ENCODE measurements around the gene UNC80. TPM values are rescaled to one million over a fixed set of nuclear protein-coding genes. Genes with fewer than 3 reads are reported as not detected.

UNC80 gene
- total RNA-seq, 4 donors from 2014 or later = under 0.01 to 3.0 (median 0.45) TPM

- Histone ChIP-seq H3K9me3 (no peaks in the 10 kb centered on the region), H3K27me3 (no peaks in the 10 kb centered on the region), H3K4me3 (peak within 1 kb of the TSS; percentile 90 to 98), H3K27ac (peak within 1 kb of the TSS; percentile 76 to 86), H3K36me3 (no peaks in the 10 kb centered on the region), H3K4me1 (peaks cover 0 to 11% of the 10 kb centered on the region in 2 donors)
- intact Hi-C loops (cut with DNase I; ENCODE audit: low total_unique reads) = no loop called here
- DNase-seq = peak; percentile 94 to 96
- TF ChIP-seq CTCF (IDR thresholded peaks at IDR 0.05) (no peak), POLR2A (IDR thresholded peaks at IDR 0.05) (peak; percentile 24 to 35)
These were observed 230.8 kb downstream of the UNC80 start, which contains the start of gene RPE for GRCh38 chr2:210002158-210003157. Gene RPE (plus strand): TSS chr2:210002638. CDS start chr2:210002662, 24 bp downstream.

DNA sequence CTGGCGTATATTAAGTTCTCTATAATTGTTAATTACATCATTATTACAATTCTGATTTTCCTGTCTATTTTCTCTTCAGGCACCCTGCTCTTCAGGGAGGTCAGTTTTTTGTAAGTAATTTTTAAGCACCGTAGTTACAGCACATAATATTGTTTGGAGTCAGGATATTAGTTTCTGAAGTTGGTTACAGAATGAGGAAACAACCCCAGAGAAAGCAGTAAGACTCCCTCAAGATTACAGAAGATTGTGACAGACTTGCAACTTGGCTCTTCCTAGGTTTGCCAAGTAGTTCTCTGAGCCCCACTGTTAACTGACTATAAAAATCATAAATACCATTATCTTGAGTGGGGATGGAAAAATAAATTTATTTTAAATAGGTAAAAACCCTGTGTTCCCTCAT lies 231.7 kb downstream of the UNC80 start:
- no peaks in the 10 kb centered on the region for H3K36me3 ChIP-seq
- no peak for DNase-seq
- no peak overlapping the region for H3K27ac ChIP-seq
- no peaks in the 10 kb centered on the region for H3K9me3 ChIP-seq
- no peaks in the 10 kb centered on the region for H3K27me3 ChIP-seq
- intact Hi-C loops (cut with DNase I; ENCODE audit: low total_unique reads) = no loop called here
- no peak for TF ChIP-seq POLR2A (IDR thresholded peaks at IDR 0.05)
- no peak for TF ChIP-seq CTCF (IDR thresholded peaks at IDR 0.05)
- H3K4me1 ChIP-seq = peaks cover 0 to 11% of the 10 kb centered on the region in 2 donors
- peak overlapping the region; percentile 90 to 98 for H3K4me3 ChIP-seq

GRCh38 chr2:210004881-210005280 lies 233.2 kb downstream of the UNC80 start:
- TF ChIP-seq CTCF (IDR thresholded peaks at IDR 0.05) (no peak), POLR2A (IDR thresholded peaks at IDR 0.05) (no peak)
- Histone ChIP-seq H3K4me1 (peaks cover 0 to 11% of the 10 kb centered on the region in 2 donors), H3K27ac (no peak overlapping the region), H3K36me3 (no peaks in the 10 kb centered on the region), H3K9me3 (no peaks in the 10 kb centered on the region), H3K4me3 (no peak overlapping the region), H3K27me3 (no peaks in the 10 kb centered on the region)
- intact Hi-C loops (cut with DNase I; ENCODE audit: low total_unique reads) = no loop called here
- no peak for DNase-seq

DNA sequence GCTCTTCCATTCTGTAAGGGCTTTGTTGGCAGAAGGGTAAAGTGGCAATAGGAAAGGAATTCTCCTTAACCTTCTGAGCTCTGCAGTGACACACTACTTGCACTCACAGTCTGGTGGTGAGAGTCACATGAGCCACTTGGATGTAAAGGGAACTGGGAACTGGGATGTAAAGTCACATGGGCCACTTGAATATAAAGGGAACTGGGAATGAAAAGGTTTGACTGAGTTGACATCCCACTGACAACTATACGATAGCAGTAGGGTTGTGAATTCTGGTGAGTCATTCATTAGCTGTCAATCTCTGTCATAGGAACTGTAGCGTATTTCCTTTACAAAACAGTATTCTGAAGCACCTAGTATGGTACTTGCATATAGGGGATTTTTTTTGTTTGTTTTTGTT lies 236.3 kb downstream of the UNC80 start:
- peaks cover 0 to 11% of the 10 kb centered on the region in 2 donors for H3K4me1 ChIP-seq
- H3K9me3 ChIP-seq = no peaks in the 10 kb centered on the region
- no peak overlapping the region for H3K27ac ChIP-seq
- intact Hi-C loops (cut with DNase I; ENCODE audit: low total_unique reads) = no loop called here
- TF ChIP-seq POLR2A (IDR thresholded peaks at IDR 0.05) = no peak
- TF ChIP-seq CTCF (IDR thresholded peaks at IDR 0.05) = no peak
- H3K36me3 ChIP-seq = no peaks in the 10 kb centered on the region
- no peaks in the 10 kb centered on the region for H3K27me3 ChIP-seq
- H3K4me3 ChIP-seq = no peak overlapping the region
- no peak for DNase-seq

- TF ChIP-seq CTCF (IDR thresholded peaks at IDR 0.05) (no peak), POLR2A (IDR thresholded peaks at IDR 0.05) (no peak)
- DNase-seq = no peak
- Histone ChIP-seq H3K27me3 (no peaks in the 10 kb centered on the region), H3K4me1 (peaks cover 0 to 1% of the 10 kb centered on the region in 2 donors), H3K9me3 (no peaks in the 10 kb centered on the region), H3K36me3 (no peaks in the 10 kb centered on the region), H3K27ac (no peak overlapping the region), H3K4me3 (no peak overlapping the region)
- intact Hi-C loops (cut with DNase I; ENCODE audit: low total_unique reads) = no loop called here
These were observed 237.5 kb downstream of the UNC80 start for GRCh38 chr2:210009126-210009525.
